SU-DHL-6 (cell line): ENCODE data around the gene CD151.

Source experiments
- H2AFZ ChIP-seq: fragments of 200-600 bp; sonication (generic); 2 replicates; pipeline ENCODE4 v1.6.1; 2014; ENCODE audit warnings: low read depth, mild to moderate bottlenecking, moderate library complexity, mixed read lengths, antibody characterized with exemption, low read length; ENCODE audit not compliant: severe bottlenecking
- H3F3A ChIP-seq: fragments of 200-600 bp; shearing (Covaris generic); 2 replicates; pipeline ENCODE4 v1.6.0; 2016; ENCODE audit warnings: antibody characterized with exemption, mild to moderate bottlenecking; ENCODE audit not compliant: insufficient read depth
- H3K27ac ChIP-seq: fragments of 200-600 bp; sonication (generic); 2 replicates; pipeline ENCODE4 v1.5.1; 2016; ENCODE audit warnings: low read depth, mild to moderate bottlenecking, low read length, moderate library complexity, mixed read lengths
- H3K27me3 ChIP-seq: fragments of 200-600 bp; sonication (generic), shearing (Covaris generic); 2 replicates; pipeline ENCODE4 v1.6.0; 2014; ENCODE audit warnings: mild to moderate bottlenecking, low read length
- H3K36me3 ChIP-seq: fragments of 200-600 bp; sonication (generic); 2 replicates; pipeline ENCODE4 v1.6.1; 2014; ENCODE audit warnings: mild to moderate bottlenecking, low read length, mixed read lengths
- H3K4me2 ChIP-seq: fragments of 300-600, 200-600 bp; shearing (Covaris generic), sonication (generic); 2 replicates; pipeline ENCODE4 v1.6.0; 2014; ENCODE audit warnings: low read length, low read depth, mild to moderate bottlenecking; ENCODE audit not compliant: poor library complexity, severe bottlenecking
- H3K4me3 ChIP-seq: fragments of 200-600 bp; sonication (generic); 2 replicates; pipeline ENCODE4 v1.5.1; 2014; ENCODE audit warnings: antibody characterized with exemption, low read length, mild to moderate bottlenecking, mixed read lengths; ENCODE audit not compliant: insufficient read depth, poor library complexity, severe bottlenecking
- H3K79me2 ChIP-seq: fragments of 200-600 bp; sonication (generic); 2 replicates; pipeline ENCODE4 v1.6.1; 2014; ENCODE audit warnings: mild to moderate bottlenecking, low read length, moderate library complexity; ENCODE audit not compliant: insufficient read depth
- H3K9ac ChIP-seq: fragments of 200-600 bp; sonication (generic); 2 replicates; pipeline ENCODE4 v1.7.0; 2014; ENCODE audit warnings: mild to moderate bottlenecking, low read length
- H3K9me2 ChIP-seq: fragments of 200-600 bp; sonication (generic); replicated peaks from 2 replicates; pipeline ENCODE4 v1.6.1; 2014; ENCODE audit warnings: low read length; ENCODE audit not compliant: insufficient read depth
- H3K9me3 ChIP-seq: fragments of 200-600 bp; sonication (generic); 2 replicates; pipeline ENCODE4 v1.6.1; 2014; ENCODE audit warnings: low read length, mixed read lengths; ENCODE audit not compliant: insufficient read depth
- H4K20me1 ChIP-seq: fragments of 200-600 bp; sonication (generic); 2 replicates; pipeline ENCODE4 v1.6.1; 2014; ENCODE audit warnings: low read depth, mild to moderate bottlenecking, antibody characterized with exemption, low read length, moderate library complexity, mixed read lengths
- EZH2phosphoT487 ChIP-seq: fragments of 200-600 bp; sonication (generic), shearing (Covaris generic); conservative IDR thresholded peaks from 2 replicates; pipeline ENCODE4 v1.6.1; 2018; ENCODE audit warnings: mild to moderate bottlenecking, antibody characterized with exemption, low read length, moderate library complexity, mixed read lengths
- TF ChIP-seq, protein P1 (sequence below): fragments of 200-600 bp; sonication (generic); IDR thresholded peaks from one replicate; pipeline ENCODE4 v1.5.1; 2017; ENCODE audit warnings: antibody characterized with exemption, mild to moderate bottlenecking, low read length, moderate library complexity; ENCODE audit not compliant: insufficient read depth, poor library complexity, severe bottlenecking

The CD151 gene

DNA sequence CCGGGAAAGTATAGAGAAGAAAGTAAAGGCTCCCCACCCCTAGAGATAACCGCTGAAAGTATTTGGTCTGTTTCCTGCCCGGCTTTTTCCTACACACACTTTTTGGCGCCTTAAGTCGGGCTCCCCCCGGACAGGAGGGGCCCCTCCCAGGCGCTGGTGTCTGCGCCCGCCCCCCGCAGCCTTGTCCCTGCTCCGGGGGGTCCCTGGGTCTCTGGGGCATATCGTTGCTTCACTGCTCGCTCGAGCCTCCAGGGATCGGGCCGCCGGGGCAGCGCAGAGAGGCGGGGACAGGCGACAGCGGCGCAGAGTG is 6.0 kb upstream of the CD151 start:
- Histone ChIP-seq H3K9me3 (no peaks in the 10 kb centered on the region), H3K9ac (peak overlapping the region; percentile 26), H3K9me2 (no peaks in the 10 kb centered on the region), H2AFZ (peak overlapping the region; percentile 15), H4K20me1 (no peaks in the 10 kb centered on the region), H3K79me2 (no peaks in the 10 kb centered on the region), H3K27me3 (no peaks in the 10 kb centered on the region), H3K27ac (no peak overlapping the region), H3F3A (no peaks in the 10 kb centered on the region), H3K4me2 (peak overlapping the region; percentile 47), H3K36me3 (no peaks in the 10 kb centered on the region), H3K4me3 (peak overlapping the region; percentile 36)
- TF ChIP-seq EZH2phosphoT487 = peak; percentile 94; the same call in 1 of the 2 replicates
- TF ChIP-seq, protein P1, sequence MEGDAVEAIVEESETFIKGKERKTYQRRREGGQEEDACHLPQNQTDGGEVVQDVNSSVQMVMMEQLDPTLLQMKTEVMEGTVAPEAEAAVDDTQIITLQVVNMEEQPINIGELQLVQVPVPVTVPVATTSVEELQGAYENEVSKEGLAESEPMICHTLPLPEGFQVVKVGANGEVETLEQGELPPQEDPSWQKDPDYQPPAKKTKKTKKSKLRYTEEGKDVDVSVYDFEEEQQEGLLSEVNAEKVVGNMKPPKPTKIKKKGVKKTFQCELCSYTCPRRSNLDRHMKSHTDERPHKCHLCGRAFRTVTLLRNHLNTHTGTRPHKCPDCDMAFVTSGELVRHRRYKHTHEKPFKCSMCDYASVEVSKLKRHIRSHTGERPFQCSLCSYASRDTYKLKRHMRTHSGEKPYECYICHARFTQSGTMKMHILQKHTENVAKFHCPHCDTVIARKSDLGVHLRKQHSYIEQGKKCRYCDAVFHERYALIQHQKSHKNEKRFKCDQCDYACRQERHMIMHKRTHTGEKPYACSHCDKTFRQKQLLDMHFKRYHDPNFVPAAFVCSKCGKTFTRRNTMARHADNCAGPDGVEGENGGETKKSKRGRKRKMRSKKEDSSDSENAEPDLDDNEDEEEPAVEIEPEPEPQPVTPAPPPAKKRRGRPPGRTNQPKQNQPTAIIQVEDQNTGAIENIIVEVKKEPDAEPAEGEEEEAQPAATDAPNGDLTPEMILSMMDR = no peak

DNA sequence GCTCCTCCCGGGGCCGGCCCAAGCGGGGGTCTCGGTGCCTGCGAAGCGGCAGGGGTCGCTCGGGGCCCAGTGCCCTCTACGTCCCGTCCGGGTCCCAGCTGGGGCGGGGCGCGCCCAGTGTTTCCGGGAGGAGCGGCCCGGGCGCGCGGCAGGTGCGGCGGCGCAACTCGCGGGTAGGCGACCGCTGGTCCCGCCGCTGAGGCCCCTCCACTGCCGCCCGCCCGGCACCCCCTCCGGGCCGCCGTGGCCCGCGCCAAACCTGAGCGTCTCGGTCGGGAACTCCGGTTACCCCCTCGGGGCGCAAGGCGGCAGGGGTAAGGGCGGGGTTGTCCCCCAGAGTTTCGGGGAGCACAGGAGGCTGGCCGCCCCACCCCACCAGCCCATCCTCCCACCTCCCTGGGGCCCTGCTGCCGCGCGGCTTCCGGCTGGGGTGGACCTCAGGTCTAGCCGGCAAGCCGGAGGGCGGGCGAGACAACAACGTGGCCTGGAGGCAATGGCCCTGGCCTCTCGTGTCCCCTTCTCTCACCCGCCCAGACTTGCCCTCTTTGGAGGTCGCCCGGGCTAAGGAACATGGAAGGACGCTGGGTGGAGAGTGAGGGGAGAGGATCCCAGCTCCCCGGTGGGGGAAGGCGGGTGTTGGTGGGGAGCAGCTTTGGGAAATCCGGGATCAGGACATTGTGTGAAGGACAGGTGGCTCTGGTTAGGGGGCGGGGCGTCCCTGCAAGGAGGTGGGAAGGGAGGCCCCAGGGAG is 5.4 kb upstream of the CD151 start:
- H3F3A ChIP-seq = no peaks in the 10 kb centered on the region
- TF ChIP-seq EZH2phosphoT487 = 0 out of 2 replicates have a peak, but pooled peaks have one; percentile 1
- TF ChIP-seq, protein P1 = no peak
- peak overlapping the region; percentile 26 for H3K9ac ChIP-seq
- no peaks in the 10 kb centered on the region for H3K9me2 ChIP-seq
- H4K20me1 ChIP-seq = no peaks in the 10 kb centered on the region
- H2AFZ ChIP-seq = peak overlapping the region; percentile 15
- H3K27me3 ChIP-seq = no peaks in the 10 kb centered on the region
- H3K9me3 ChIP-seq = no peaks in the 10 kb centered on the region
- H3K27ac ChIP-seq = no peak overlapping the region
- H3K36me3 ChIP-seq = no peaks in the 10 kb centered on the region
- peak overlapping the region; percentile 36 for H3K4me3 ChIP-seq
- H3K4me2 ChIP-seq = peak overlapping the region; percentile 47
- no peaks in the 10 kb centered on the region for H3K79me2 ChIP-seq

DNA sequence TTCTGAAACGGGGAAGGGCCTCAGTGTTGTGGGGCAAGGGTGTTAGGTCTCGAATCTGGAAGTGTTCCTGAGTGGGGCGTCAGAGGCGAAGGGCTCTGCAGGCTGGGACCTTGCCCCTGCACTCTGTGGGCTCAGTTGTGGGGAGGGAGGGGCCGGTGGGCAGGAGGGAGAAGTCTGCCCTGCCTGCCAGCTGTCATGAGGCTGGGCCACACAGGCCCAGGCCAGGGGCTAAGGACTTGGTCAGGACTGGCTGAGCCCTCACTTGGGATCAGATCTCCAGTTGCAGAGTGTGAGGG is 4.9 kb upstream of the CD151 start, which contains the start of gene CRACR2B:
TSS of gene CRACR2B (plus strand) at position 23 of the 296 bp plus-strand sequence. CDS start 689 bp downstream, outside the sequence.
- Histone ChIP-seq H4K20me1 (no peaks in the 10 kb centered on the region), H3K9me3 (no peaks in the 10 kb centered on the region), H2AFZ (peak within 1 kb of the TSS; percentile 15), H3K4me3 (peak within 1 kb of the TSS; percentile 36), H3K27ac (no peak within 1 kb of the TSS), H3K79me2 (no peaks in the 10 kb centered on the region), H3K9me2 (no peaks in the 10 kb centered on the region), H3F3A (no peaks in the 10 kb centered on the region), H3K4me2 (peak within 1 kb of the TSS; percentile 47), H3K27me3 (no peaks in the 10 kb centered on the region), H3K9ac (peak within 1 kb of the TSS; percentile 26), H3K36me3 (no peaks in the 10 kb centered on the region)
- TF ChIP-seq, protein P1 = no peak
- no peak for TF ChIP-seq EZH2phosphoT487
